Neural cell (in vitro differentiated cells): ENCODE results near the gene NHS. TPM values are rescaled to one million over a fixed set of nuclear protein-coding genes. Genes with fewer than 3 reads are reported as not detected.

Source experiments
- H2AFZ ChIP-seq: fragments of 200-600, 300-800 bp; sonication (generic), shearing (Covaris generic); 2 replicates; pipeline ENCODE4 v1.6.0; 2014; ENCODE audit warnings: low read depth, mild to moderate bottlenecking, antibody characterized with exemption, low read length, moderate library complexity
- H3F3A ChIP-seq: fragments of 200-600 bp; shearing (Covaris generic); 2 replicates; pipeline ENCODE4 v1.6.1; 2016; ENCODE audit warnings: mild to moderate bottlenecking, moderate library complexity, mixed read lengths, antibody characterized with exemption, low read length; ENCODE audit not compliant: insufficient read depth, poor library complexity, severe bottlenecking
- H3K27ac ChIP-seq: fragments of 200-600, 300-800 bp; sonication (generic), shearing (Covaris generic); 2 replicates; pipeline ENCODE4 v1.5.1; 2014; ENCODE audit warnings: mild to moderate bottlenecking, low read length, moderate library complexity
- H3K27me3 ChIP-seq: fragments of 300-800, 200-600 bp; sonication (generic), shearing (Covaris generic); 2 replicates; pipeline ENCODE4 v1.6.0; 2014; ENCODE audit warnings: mild to moderate bottlenecking, low read depth, low read length, moderate library complexity; ENCODE audit not compliant: insufficient read depth
- H3K36me3 ChIP-seq: fragments of 300-800, 200-600 bp; sonication (generic), shearing (Covaris generic); 2 replicates; pipeline ENCODE4 v1.5.1; 2014; ENCODE audit warnings: mild to moderate bottlenecking, antibody characterized with exemption, low read length, moderate library complexity; ENCODE audit not compliant: insufficient read depth
- H3K4me2 ChIP-seq: fragments of 300-800, 200-600 bp; sonication (generic), shearing (Covaris generic); 2 replicates; pipeline ENCODE4 v1.6.0; 2014; ENCODE audit warnings: mild to moderate bottlenecking, low read length
- H3K4me3 ChIP-seq: fragments of 300-800, 200-600 bp; sonication (generic), shearing (Covaris generic); 2 replicates; pipeline ENCODE4 v1.5.1; 2014; ENCODE audit warnings: mild to moderate bottlenecking, low read length, moderate library complexity
- H3K79me2 ChIP-seq: fragments of 200-600 bp; shearing (Covaris generic); replicated peaks from 2 replicates; pipeline ENCODE4 v1.6.0; 2014; ENCODE audit warnings: mild to moderate bottlenecking, low read length, moderate library complexity; ENCODE audit not compliant: insufficient read depth
- H3K9ac ChIP-seq: fragments of 300-800, 200-600 bp; sonication (generic), shearing (Covaris generic); 2 replicates; pipeline ENCODE4 v1.6.1; 2016; ENCODE audit warnings: mild to moderate bottlenecking, low read length, mixed read lengths
- H3K9me2 ChIP-seq: fragments of 200-600 bp; shearing (Covaris generic); 2 replicates; pipeline ENCODE4 v1.6.1; 2016; ENCODE audit warnings: mild to moderate bottlenecking, low read length, mixed read lengths; ENCODE audit not compliant: insufficient read depth
- H3K9me3 ChIP-seq: fragments of 200-600, 300-800 bp; sonication (generic), shearing (Covaris generic); 2 replicates; pipeline ENCODE4 v1.6.1; 2016; ENCODE audit warnings: mild to moderate bottlenecking, mixed run types, low read length, moderate library complexity, mixed read lengths
- H4K20me1 ChIP-seq: fragments of 200-600 bp; shearing (Covaris generic); 2 replicates; pipeline ENCODE4 v1.6.1; 2016; ENCODE audit warnings: mild to moderate bottlenecking, mixed run types; ENCODE audit not compliant: insufficient read depth
- EP300 ChIP-seq: fragments of 450-650 bp; conservative IDR thresholded peaks from 2 replicates; pipeline ENCODE4 v1.6.1; 2014; ENCODE audit warnings: antibody characterized with exemption, mild to moderate bottlenecking, moderate library complexity; ENCODE audit not compliant: poor library complexity, severe bottlenecking
- EZH2 ChIP-seq: fragments of 200-600, 300-800 bp; shearing (Covaris generic), sonication (generic); IDR thresholded peaks from 2 replicates; pipeline ENCODE4 v1.6.1; 2014; ENCODE audit warnings: antibody characterized with exemption, low read length, borderline replicate concordance, mild to moderate bottlenecking; ENCODE audit not compliant: insufficient read depth, poor library complexity, severe bottlenecking
- MXI1 ChIP-seq: fragments of 450-650 bp; conservative IDR thresholded peaks from 2 replicates; pipeline ENCODE4 v1.6.1; 2014; ENCODE audit warnings: antibody characterized with exemption, mild to moderate bottlenecking; ENCODE audit not compliant: poor library complexity, severe bottlenecking
- POLR2AphosphoS5 ChIP-seq: IDR thresholded peaks from 2 replicates; pipeline ENCODE4 v1.6.1; 2012
- RAD21 ChIP-seq: fragments of 450-650 bp; conservative IDR thresholded peaks from 2 replicates; pipeline ENCODE4 v1.6.1; 2014; ENCODE audit warnings: antibody characterized with exemption, mild to moderate bottlenecking, moderate library complexity
- SMC3 ChIP-seq: fragments of 450-650 bp; conservative IDR thresholded peaks from 2 replicates; pipeline ENCODE4 v1.6.1; 2014; ENCODE audit warnings: antibody characterized with exemption, mild to moderate bottlenecking, moderate library complexity; ENCODE audit not compliant: poor library complexity
- TAF1 ChIP-seq: IDR thresholded peaks from 2 replicates; pipeline ENCODE4 v1.6.1; 2012; ENCODE audit warnings: low read depth
- polyA plus RNA-seq: library from polyadenylated mRNA; depleted of rRNA; stranded (reverse); fragments of >200 nt; gene quantifications from 2 replicates; pipeline ENCODE4 v1.2.3, GENCODE V29; 2014
- TF ChIP-seq, protein P1 (sequence below): fragments of 450-650 bp; IDR thresholded peaks from 2 replicates; pipeline ENCODE4 v1.5.1; 2014; ENCODE audit warnings: antibody characterized with exemption, mild to moderate bottlenecking, moderate library complexity; ENCODE audit not compliant: poor library complexity, severe bottlenecking
- TF ChIP-seq, protein P2 (sequence below): IDR thresholded peaks from 2 replicates; pipeline ENCODE4 v1.6.1; 2012; ENCODE audit warnings: borderline replicate concordance

The NHS gene
- polyA plus RNA-seq, 1 donor from 2014 or later: 1.9 TPM

DNA sequence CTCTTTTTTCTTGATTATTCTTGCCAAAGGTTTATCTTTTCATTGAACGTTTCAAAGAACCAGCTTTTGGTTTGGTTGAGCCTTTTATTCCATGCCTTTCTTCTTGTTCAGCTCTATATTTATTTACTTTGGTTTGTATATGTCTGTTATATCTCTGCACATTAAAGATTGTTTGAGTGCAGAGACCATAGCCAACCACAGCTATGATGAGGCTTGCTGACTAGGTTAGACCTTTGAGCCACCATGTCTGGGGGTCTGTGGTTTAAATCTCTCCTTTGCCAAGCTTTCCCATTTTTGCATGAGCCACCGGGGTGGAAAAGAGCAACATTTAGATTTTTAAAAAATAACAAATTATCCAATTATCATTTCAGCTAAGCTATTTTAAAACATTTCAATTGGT is 96.1 kb downstream of the NHS start:
- no peak overlapping the region for H2AFZ ChIP-seq
- H3K27ac ChIP-seq: no peak overlapping the region
- no peaks in the 10 kb centered on the region for H3K79me2 ChIP-seq
- no peak overlapping the region for H3K9ac ChIP-seq
- H3K27me3 ChIP-seq: no peaks in the 10 kb centered on the region
- no peaks in the 10 kb centered on the region for H3K9me3 ChIP-seq
- no peak overlapping the region for H3K4me2 ChIP-seq
- no peaks in the 10 kb centered on the region for H4K20me1 ChIP-seq
- TF ChIP-seq TAF1 (no peak), MXI1 (no peak), RAD21 (no peak), EZH2 (no peak), POLR2AphosphoS5 (no peak), SMC3 (no peak), EP300 (no peak)
- TF ChIP-seq, protein P1, sequence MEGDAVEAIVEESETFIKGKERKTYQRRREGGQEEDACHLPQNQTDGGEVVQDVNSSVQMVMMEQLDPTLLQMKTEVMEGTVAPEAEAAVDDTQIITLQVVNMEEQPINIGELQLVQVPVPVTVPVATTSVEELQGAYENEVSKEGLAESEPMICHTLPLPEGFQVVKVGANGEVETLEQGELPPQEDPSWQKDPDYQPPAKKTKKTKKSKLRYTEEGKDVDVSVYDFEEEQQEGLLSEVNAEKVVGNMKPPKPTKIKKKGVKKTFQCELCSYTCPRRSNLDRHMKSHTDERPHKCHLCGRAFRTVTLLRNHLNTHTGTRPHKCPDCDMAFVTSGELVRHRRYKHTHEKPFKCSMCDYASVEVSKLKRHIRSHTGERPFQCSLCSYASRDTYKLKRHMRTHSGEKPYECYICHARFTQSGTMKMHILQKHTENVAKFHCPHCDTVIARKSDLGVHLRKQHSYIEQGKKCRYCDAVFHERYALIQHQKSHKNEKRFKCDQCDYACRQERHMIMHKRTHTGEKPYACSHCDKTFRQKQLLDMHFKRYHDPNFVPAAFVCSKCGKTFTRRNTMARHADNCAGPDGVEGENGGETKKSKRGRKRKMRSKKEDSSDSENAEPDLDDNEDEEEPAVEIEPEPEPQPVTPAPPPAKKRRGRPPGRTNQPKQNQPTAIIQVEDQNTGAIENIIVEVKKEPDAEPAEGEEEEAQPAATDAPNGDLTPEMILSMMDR: no peak
- TF ChIP-seq, protein P2, sequence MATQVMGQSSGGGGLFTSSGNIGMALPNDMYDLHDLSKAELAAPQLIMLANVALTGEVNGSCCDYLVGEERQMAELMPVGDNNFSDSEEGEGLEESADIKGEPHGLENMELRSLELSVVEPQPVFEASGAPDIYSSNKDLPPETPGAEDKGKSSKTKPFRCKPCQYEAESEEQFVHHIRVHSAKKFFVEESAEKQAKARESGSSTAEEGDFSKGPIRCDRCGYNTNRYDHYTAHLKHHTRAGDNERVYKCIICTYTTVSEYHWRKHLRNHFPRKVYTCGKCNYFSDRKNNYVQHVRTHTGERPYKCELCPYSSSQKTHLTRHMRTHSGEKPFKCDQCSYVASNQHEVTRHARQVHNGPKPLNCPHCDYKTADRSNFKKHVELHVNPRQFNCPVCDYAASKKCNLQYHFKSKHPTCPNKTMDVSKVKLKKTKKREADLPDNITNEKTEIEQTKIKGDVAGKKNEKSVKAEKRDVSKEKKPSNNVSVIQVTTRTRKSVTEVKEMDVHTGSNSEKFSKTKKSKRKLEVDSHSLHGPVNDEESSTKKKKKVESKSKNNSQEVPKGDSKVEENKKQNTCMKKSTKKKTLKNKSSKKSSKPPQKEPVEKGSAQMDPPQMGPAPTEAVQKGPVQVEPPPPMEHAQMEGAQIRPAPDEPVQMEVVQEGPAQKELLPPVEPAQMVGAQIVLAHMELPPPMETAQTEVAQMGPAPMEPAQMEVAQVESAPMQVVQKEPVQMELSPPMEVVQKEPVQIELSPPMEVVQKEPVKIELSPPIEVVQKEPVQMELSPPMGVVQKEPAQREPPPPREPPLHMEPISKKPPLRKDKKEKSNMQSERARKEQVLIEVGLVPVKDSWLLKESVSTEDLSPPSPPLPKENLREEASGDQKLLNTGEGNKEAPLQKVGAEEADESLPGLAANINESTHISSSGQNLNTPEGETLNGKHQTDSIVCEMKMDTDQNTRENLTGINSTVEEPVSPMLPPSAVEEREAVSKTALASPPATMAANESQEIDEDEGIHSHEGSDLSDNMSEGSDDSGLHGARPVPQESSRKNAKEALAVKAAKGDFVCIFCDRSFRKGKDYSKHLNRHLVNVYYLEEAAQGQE: no peak
- H3K9me2 ChIP-seq: no peaks in the 10 kb centered on the region
- H3F3A ChIP-seq: no peaks in the 10 kb centered on the region
- no peaks in the 10 kb centered on the region for H3K36me3 ChIP-seq
- H3K4me3 ChIP-seq: no peak overlapping the region

DNA sequence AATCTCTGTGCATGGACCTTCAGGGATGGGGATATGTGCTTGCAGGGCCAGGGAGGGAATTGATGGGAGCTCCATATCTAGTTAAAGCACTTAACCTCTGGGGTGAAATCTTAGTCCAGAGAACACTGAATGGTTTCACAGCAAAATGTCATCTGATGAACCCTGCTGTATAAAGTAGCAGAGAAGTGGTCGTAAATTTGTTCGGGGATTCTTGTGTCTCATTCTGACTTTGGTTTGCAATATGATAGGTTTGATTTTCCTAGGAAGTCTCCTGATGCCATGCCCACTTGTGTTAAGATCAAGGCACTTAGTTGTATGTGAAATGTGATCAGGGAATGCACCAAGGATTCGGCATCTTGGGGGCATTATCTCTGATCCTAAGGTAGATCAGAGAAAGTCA is 96.9 kb downstream of the NHS start:
- no peaks in the 10 kb centered on the region for H3K9me2 ChIP-seq
- TF ChIP-seq MXI1 (no peak), EZH2 (no peak), TAF1 (no peak), EP300 (no peak), SMC3 (no peak), POLR2AphosphoS5 (no peak), RAD21 (no peak)
- TF ChIP-seq, protein P2: no peak
- TF ChIP-seq, protein P1: no peak
- no peak overlapping the region for H3K4me2 ChIP-seq
- no peaks in the 10 kb centered on the region for H3K9me3 ChIP-seq
- H3K79me2 ChIP-seq: no peaks in the 10 kb centered on the region
- H3F3A ChIP-seq: no peaks in the 10 kb centered on the region
- no peak overlapping the region for H2AFZ ChIP-seq
- no peak overlapping the region for H3K9ac ChIP-seq
- no peak overlapping the region for H3K4me3 ChIP-seq
- H3K36me3 ChIP-seq: no peaks in the 10 kb centered on the region
- no peaks in the 10 kb centered on the region for H4K20me1 ChIP-seq
- no peak overlapping the region for H3K27ac ChIP-seq
- no peaks in the 10 kb centered on the region for H3K27me3 ChIP-seq
